Gastrocnemius medialis (tissue), 4 donors: Measurements from ENCODE around the gene ZDHHC6. TPM values are rescaled to one million over a fixed set of nuclear protein-coding genes. Genes with fewer than 3 reads are reported as not detected.

Source experiments
- ATAC-seq, 2 donors: fragments of 150-250 bp; one replicate each; pipeline ENCODE4 v1.9.1; 2016
- DNase-seq, 2 donors: peaks; one replicate each; pipeline ENCODE4 v3.0.0-alpha.2; 2019
- H3K27ac ChIP-seq, 4 donors: fragments of 200-600 bp; sonication (generic); 1 replicate in 1 of 4; 2 replicates in 3 of 4; pipeline ENCODE4 v1.5.1; 2016 to 2018; ENCODE audit warnings: mild to moderate bottlenecking in 2 of 4, moderate library complexity in 1 of 4
- H3K27me3 ChIP-seq, 3 donors: fragments of 200-600 bp; sonication (generic) in 2 of 3; 1 replicate in 1 of 3; 2 replicates in 2 of 3; pipeline versions ENCODE4 v1.5.1 to v1.6.0; 2016 to 2019; ENCODE audit warnings: mild to moderate bottlenecking in 1 of 3, moderate library complexity in 1 of 3
- H3K36me3 ChIP-seq, 2 donors: fragments of 200-600 bp; sonication (generic) in 1 of 2; one replicate each; pipeline ENCODE4 v1.5.1; 2017 to 2018
- H3K4me1 ChIP-seq, 2 donors: fragments of 200-600 bp; sonication (generic) in 1 of 2; one replicate each; pipeline ENCODE4 v1.5.1; 2016 to 2017; ENCODE audit warnings: mild to moderate bottlenecking in 2 of 2
- H3K4me3 ChIP-seq, 4 donors: fragments of 200-600 bp; sonication (generic) in 3 of 4; 1 replicate in 1 of 4; 2 replicates in 3 of 4; pipeline ENCODE4 v1.5.1; 2016 to 2019; ENCODE audit warnings: mild to moderate bottlenecking in 2 of 4
- H3K9me3 ChIP-seq, 3 donors: fragments of 200-600 bp; sonication (generic) in 2 of 3; 1 replicate in 1 of 3; 2 replicates in 2 of 3; pipeline ENCODE4 v1.5.1; 2016 to 2019
- POLR2A ChIP-seq, 2 donors: fragments of 450-650 bp; IDR thresholded peaks; one replicate each; pipeline ENCODE4 v1.6.1; 2017; ENCODE audit warnings: antibody characterized with exemption in 2 of 2, mild to moderate bottlenecking in 2 of 2, moderate library complexity in 2 of 2
- in situ Hi-C, 4 donors: fragments of 200-750 bp; cut with MboI; loops; one replicate each; pipeline versions ENCODE4 v1.15.0 to v1.8.0; 2017; ENCODE audit warnings: low sequenced_read_pairs in 4 of 4
- intact Hi-C: fragments of 100-400 bp; cut with DNase I; formaldehyde crosslinking; loops from one replicate; pipeline ENCODE4 v1.15.1; 2023; ENCODE audit warnings: low total_unique reads
- total RNA-seq, 4 donors: library from RNA; depleted of rRNA; stranded (reverse); fragments of >200 nt; gene quantifications; one replicate each; pipeline versions ENCODE4 v1.1.0 to v1.2.3, GENCODE V29; 2016
- TF ChIP-seq, protein P1 (sequence below), 5 experiments: fragments of 450-650 bp in 3 of 5; fragments of 200-600 bp in 2 of 5; sonication (generic) in 2 of 5; IDR thresholded peaks in 4 of 5; conservative IDR thresholded peaks in 1 of 5; 1 replicate in 4 of 5; 2 replicates in 1 of 5; pipeline ENCODE4 v1.5.1; 2016 to 2019; ENCODE audit warnings: antibody characterized with exemption in 5 of 5, mild to moderate bottlenecking in 3 of 5, moderate library complexity in 3 of 5

ZDHHC6 gene
- total RNA-seq, 4 donors from 2014 or later, result 7.4 to 11.7 (median 9.7) TPM

DNA sequence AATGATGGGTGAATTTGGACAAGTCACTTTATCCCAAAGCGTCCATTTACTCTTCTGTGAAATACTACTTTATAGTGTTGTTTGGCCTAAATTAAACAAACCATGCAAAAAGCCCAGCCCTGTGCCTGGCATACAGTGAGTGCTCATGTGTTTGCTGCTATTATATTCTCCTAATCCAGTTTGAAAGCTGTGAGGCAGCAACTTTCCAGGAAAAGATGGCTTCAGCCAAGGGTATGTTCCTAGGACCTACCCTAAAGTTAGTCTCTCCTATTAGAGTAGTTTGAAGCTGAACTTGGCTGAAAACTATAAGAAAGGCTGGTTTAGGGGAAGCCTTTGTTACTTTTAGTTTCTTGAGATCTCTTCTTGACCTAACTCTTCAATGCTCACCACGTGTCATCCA is 52.9 kb downstream of the ZDHHC6 start:
- Histone ChIP-seq H3K4me3 (no peak overlapping the region), H3K36me3 (no peaks in the 10 kb centered on the region), H3K27ac (no peak overlapping the region), H3K4me1 (no peaks in the 10 kb centered on the region), H3K27me3 (no peaks in the 10 kb centered on the region), H3K9me3 (no peaks in the 10 kb centered on the region)
- ATAC-seq (no peak), DNase-seq (no peak)
- in situ Hi-C loops, result no loop called here
- intact Hi-C loops, result no loop called here
- TF ChIP-seq, protein P1, sequence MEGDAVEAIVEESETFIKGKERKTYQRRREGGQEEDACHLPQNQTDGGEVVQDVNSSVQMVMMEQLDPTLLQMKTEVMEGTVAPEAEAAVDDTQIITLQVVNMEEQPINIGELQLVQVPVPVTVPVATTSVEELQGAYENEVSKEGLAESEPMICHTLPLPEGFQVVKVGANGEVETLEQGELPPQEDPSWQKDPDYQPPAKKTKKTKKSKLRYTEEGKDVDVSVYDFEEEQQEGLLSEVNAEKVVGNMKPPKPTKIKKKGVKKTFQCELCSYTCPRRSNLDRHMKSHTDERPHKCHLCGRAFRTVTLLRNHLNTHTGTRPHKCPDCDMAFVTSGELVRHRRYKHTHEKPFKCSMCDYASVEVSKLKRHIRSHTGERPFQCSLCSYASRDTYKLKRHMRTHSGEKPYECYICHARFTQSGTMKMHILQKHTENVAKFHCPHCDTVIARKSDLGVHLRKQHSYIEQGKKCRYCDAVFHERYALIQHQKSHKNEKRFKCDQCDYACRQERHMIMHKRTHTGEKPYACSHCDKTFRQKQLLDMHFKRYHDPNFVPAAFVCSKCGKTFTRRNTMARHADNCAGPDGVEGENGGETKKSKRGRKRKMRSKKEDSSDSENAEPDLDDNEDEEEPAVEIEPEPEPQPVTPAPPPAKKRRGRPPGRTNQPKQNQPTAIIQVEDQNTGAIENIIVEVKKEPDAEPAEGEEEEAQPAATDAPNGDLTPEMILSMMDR (IDR thresholded peaks at IDR 0.05 in 4 of 5, conservative IDR thresholded peaks at IDR 0.05 in 1 of 5), result no peak
- no peak for TF ChIP-seq POLR2A (IDR thresholded peaks at IDR 0.05)

DNA sequence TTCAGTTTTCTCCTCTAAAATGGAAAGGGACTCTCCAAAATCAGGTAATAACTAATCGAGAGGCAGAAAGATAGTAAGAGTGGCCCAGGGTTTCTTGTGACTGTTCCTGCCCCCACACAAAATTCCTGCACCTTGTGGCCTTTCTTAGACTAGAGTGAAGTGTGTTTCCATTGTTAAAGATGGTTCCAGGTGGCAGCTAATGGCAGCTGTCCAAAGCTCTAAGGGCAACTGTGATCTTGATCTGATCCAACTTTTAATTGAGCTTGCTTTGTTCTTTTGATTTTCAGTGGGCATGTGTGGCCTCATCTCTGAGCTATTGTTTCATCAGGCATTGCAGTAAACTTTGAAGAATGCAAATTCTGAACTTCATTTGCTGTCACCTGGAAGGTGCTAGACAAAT is 53.4 kb downstream of the ZDHHC6 start:
- TF ChIP-seq, protein P1 (IDR thresholded peaks at IDR 0.05 in 4 of 5, conservative IDR thresholded peaks at IDR 0.05 in 1 of 5), result no peak
- no peak for TF ChIP-seq POLR2A (IDR thresholded peaks at IDR 0.05)
- intact Hi-C loops, result no loop called here

DNA sequence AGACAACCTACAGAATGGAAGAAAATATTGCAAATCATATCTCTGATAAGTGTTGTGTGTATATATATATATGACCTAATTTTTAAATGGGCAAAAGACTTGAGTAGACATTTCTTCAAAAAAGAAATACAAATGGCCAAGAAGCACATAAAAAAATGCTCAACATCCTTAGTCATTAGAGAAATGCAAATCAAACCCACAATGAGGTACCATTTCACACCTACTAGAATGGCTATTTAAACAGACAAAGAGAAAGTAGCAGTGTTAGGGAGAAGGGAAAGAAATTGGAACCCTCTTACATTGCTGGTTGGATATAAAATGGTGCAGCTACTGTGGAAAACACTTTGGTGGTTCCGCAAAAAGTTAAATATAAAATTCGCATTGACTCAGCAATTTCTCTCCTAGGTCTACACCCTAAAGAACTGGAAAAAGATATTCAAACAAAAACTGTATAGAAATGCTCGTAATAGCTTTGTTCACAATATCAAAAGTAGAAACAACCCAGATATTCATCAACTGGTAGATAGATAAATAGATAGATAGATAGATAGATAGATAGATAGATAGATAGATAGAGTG is 56.5 kb downstream of the ZDHHC6 start:
- no peak overlapping the region for H3K4me3 ChIP-seq
- TF ChIP-seq, protein P1 (IDR thresholded peaks at IDR 0.05 in 4 of 5, conservative IDR thresholded peaks at IDR 0.05 in 1 of 5), result no peak
- no peak for TF ChIP-seq POLR2A (IDR thresholded peaks at IDR 0.05)
- peak overlapping the region in 1 of 4 donors; percentile 55 for H3K27ac ChIP-seq
- H3K27me3 ChIP-seq, result no peaks in the 10 kb centered on the region
- H3K36me3 ChIP-seq, result no peaks in the 10 kb centered on the region
- DNase-seq (no peak), ATAC-seq (no peak)
- in situ Hi-C loops, result no loop called here
- H3K9me3 ChIP-seq, result no peaks in the 10 kb centered on the region
- no peaks in the 10 kb centered on the region for H3K4me1 ChIP-seq
- intact Hi-C loops, result no loop called here

More for the DNA sequence above, 53.4 kb downstream of the ZDHHC6 start:
- in situ Hi-C loops, result no loop called here
- Histone ChIP-seq H3K4me3 (no peak overlapping the region), H3K36me3 (no peaks in the 10 kb centered on the region), H3K4me1 (no peaks in the 10 kb centered on the region), H3K27ac (no peak overlapping the region), H3K9me3 (no peaks in the 10 kb centered on the region), H3K27me3 (no peaks in the 10 kb centered on the region)
- no peak for DNase-seq
- ATAC-seq, result no peak

DNA sequence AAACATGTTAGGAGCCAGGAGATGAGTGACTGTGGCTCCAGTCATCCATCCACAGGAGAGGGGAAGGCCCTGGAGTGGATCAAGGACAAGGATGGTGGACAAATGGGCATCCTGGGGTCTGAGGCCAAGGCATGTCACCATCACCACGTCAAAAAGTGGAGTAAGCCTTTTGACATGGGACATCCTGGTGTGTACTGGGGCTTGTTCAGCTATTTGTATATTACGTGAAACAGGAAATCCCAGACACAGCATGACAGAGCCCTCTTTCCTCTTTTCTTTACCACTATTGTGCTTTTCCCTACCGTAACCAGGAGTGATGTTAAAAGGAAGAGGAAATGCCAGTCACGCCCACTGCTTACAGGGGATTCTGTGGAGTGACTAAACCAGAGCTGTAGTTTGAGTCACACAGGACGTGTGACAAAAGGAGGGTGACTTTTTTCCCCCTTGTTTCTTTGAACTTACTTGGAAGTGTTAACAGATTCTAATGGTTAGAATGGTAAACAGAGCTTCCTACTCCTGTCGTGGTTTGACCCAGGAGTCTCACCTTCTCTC is 57.4 kb downstream of the ZDHHC6 start:
- intact Hi-C loops (no loop called here), in situ Hi-C loops (no loop called here)
- no peaks in the 10 kb centered on the region for H3K36me3 ChIP-seq
- H3K4me3 ChIP-seq, result no peak overlapping the region
- TF ChIP-seq POLR2A (IDR thresholded peaks at IDR 0.05), result no peak
- TF ChIP-seq, protein P1 (IDR thresholded peaks at IDR 0.05 in 4 of 5, conservative IDR thresholded peaks at IDR 0.05 in 1 of 5), result no peak
- no peaks in the 10 kb centered on the region for H3K27me3 ChIP-seq
- H3K9me3 ChIP-seq, result no peaks in the 10 kb centered on the region
- H3K4me1 ChIP-seq, result no peaks in the 10 kb centered on the region
- H3K27ac ChIP-seq, result peak overlapping the region; percentile 18 to 61 (median 49)
- no peak for DNase-seq
- ATAC-seq, result peak in 1 of 2 donors; percentile 53
